Fibroblast of lung (primary cell): ENCODE measurements around the gene PUSL1.

Experiments
- EZH2 ChIP-seq: IDR thresholded peaks from 2 replicates; pipeline ENCODE4 v1.5.1; 2012; ENCODE audit warnings: low read length, control low read depth, mild to moderate bottlenecking; ENCODE audit errors: missing control alignments
- TF ChIP-seq, protein P1 (sequence below), 2 donors: IDR thresholded peaks in 1 of 2; conservative IDR thresholded peaks in 1 of 2; 1 replicate in 1 of 2; 2 replicates in 1 of 2; pipeline ENCODE4 v1.5.1; 2011 to 2012; ENCODE audit warnings: low read length in 2 of 2, control low read depth in 1 of 2, inconsistent platforms in 1 of 2, low read depth in 1 of 2, mild to moderate bottlenecking in 1 of 2

DNA sequence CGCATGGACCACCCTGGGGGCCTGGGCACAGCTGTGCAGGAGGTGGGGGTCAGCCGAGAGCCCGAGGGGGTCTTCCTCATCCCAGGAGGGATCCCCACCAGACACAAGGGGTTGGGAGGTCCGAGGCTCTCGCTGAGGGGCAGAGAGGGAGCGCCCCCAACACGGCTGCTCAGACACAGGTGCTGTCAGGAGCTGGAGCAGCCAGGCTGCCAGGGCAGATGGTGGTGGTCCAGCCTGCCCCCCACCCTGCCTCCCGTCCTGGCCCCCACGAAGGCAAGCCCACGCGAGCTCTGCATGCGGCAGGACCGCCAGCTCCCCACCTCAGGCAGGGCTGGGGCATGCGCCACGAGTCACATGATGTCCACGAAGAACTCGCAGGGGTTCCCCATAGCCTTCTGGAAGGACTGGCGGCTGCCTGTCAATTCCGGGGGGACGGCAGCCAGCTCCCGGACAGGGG, 27.4 kb downstream of the PUSL1 start:
- TF ChIP-seq, protein P1, sequence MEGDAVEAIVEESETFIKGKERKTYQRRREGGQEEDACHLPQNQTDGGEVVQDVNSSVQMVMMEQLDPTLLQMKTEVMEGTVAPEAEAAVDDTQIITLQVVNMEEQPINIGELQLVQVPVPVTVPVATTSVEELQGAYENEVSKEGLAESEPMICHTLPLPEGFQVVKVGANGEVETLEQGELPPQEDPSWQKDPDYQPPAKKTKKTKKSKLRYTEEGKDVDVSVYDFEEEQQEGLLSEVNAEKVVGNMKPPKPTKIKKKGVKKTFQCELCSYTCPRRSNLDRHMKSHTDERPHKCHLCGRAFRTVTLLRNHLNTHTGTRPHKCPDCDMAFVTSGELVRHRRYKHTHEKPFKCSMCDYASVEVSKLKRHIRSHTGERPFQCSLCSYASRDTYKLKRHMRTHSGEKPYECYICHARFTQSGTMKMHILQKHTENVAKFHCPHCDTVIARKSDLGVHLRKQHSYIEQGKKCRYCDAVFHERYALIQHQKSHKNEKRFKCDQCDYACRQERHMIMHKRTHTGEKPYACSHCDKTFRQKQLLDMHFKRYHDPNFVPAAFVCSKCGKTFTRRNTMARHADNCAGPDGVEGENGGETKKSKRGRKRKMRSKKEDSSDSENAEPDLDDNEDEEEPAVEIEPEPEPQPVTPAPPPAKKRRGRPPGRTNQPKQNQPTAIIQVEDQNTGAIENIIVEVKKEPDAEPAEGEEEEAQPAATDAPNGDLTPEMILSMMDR (conservative IDR thresholded peaks at IDR 0.05 in 1 of 2, IDR thresholded peaks at IDR 0.05 in 1 of 2; ENCODE audit: low read depth in 1 of 2, low read length in 2 of 2): no peak
- no peak for TF ChIP-seq EZH2
